Stimulated activated CD4-positive, alpha-beta T cell treated with anti-CD3 and anti-CD28 coated beads, Interleukin-15, amount 100 ng/mL, for 24 hours (primary cell): ENCODE measurements around the gene ANKRD44.

Experiments
- DNase-seq: peaks from one replicate; pipeline ENCODE4 v3.0.0-alpha.2; 2020

Gene ANKRD44

DNA sequence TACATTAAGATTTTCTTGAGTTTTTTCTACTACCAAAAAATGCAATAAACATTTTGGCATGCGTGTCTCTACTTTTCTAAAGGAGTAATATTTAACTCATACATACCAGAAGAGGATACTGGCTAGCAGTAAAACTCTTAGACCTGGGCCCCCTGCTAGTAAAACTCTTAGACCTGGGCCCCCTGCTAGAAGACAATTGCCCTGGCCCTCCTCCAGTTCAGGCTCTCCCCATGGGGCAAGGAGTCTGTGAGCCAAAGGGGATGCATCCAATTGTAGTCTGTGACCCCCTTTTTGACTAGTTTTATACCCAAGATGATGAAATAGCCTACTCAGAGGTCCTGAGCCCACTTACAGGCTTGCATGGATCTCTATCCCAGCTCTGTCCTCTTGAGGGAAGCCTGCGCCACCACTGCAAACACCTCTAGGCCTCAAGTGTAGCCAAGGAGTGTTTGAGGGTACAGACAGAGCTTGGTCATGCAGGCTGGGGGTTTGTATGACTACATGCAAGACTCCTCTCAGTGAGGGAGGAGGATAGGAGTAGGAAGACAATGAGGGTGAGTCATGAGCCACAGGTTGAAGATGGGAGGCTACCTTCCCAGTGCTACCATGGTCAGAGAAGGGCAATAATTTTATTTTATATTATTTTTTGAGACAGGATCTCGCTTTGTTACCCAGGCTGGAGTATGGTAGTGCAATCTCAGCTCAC lies 338.9 kb downstream of the ANKRD44 start:
- DNase-seq, result peak; percentile 14

DNA sequence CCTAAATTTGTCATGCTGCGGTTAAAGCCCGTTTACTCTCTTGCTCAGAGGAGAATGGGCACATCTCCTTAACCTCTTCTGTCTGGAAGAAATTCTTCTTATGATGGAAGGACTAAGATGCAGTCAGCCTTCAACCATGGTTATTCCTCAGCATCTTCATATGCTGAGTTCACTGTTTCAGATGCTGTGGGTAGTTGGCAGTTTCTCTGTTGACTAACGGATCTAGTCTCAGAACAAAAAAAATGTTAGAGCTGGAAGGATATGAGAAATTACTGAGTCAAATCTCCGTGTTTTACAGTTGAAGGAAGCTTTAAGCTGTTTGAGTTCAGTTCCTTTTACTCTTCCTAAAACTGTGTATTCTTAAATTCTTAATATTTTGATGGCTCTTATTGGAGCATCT lies 340.5 kb downstream of the ANKRD44 start:
- no peak for DNase-seq

GRCh38 chr2:196968516-196968915 lies 342.1 kb downstream of the ANKRD44 start:
- no peak for DNase-seq

- no peak for DNase-seq
Measured at GRCh38 chr2:196967775-196968174, 342.8 kb downstream of the ANKRD44 start.

DNA sequence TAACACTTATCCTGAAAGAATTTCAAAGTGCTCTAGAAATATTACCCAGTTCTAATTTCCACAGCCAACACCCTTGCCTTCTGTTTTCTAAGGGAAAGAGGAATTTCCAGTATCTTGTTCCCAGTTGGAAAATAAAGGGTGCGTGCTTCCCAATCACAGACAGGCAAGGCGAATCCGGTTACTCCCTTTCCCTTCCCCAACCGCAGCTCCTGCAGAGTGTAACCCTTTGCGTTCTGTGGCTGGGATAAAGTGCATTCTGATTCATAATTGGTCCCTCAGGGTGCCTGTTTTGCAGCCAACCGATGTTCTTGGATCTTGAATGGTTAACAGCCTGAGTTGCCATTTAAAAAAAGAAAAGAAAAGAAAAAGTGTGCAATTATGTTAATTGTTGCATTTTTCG lies 343.5 kb downstream of the ANKRD44 start:
- DNase-seq, result no peak

- no peak for DNase-seq
Measured at GRCh38 chr2:196966061-196966460, 344.5 kb downstream of the ANKRD44 start.

DNA sequence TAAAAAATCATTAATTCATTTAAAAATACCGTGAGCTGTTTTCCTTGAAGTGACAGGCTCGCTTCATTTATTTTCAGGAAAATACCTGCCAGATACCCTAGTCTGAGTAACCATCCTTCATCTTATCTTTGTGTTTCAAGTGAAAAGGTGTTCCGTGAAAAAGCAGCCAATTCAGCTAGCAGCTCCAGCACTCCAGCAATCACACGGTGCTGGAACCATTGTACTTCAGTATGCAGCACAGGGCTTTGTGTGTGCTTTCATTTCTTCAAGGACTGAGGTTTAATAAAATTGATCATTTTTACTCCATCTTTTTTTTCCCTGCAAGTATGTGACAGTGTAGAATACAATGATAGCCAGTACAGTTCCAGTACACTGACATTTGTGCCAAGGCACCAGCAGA lies 344.9 kb downstream of the ANKRD44 start:
- no peak for DNase-seq

DNA sequence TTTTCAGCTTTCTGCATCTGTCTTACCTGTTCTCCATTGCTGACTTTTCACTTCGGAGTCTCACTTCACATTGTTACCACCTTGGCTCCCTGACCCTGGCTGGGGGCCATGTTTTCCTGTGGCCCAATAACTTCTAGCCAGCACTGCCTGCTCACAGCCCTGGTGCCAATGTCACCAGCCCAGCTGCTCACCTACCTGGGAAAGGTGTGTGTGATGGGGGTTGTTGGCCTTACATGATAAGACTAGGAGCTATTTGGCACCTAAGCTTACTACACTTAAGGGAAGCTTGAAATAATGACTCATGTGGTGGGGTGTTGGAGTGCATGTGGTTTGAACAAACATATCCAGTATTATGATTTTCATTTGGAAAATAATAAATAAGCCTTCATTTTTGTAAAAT lies 346.6 kb downstream of the ANKRD44 start:
- DNase-seq, result no peak

GRCh38 chr2:196963043-196963442 lies 347.5 kb downstream of the ANKRD44 start:
- no peak for DNase-seq

- DNase-seq, result no peak
Measured at GRCh38 chr2:196962325-196962724, 348.3 kb downstream of the ANKRD44 start.

- no peak for DNase-seq
Measured at GRCh38 chr2:196961889-196962288, 348.7 kb downstream of the ANKRD44 start.

DNA sequence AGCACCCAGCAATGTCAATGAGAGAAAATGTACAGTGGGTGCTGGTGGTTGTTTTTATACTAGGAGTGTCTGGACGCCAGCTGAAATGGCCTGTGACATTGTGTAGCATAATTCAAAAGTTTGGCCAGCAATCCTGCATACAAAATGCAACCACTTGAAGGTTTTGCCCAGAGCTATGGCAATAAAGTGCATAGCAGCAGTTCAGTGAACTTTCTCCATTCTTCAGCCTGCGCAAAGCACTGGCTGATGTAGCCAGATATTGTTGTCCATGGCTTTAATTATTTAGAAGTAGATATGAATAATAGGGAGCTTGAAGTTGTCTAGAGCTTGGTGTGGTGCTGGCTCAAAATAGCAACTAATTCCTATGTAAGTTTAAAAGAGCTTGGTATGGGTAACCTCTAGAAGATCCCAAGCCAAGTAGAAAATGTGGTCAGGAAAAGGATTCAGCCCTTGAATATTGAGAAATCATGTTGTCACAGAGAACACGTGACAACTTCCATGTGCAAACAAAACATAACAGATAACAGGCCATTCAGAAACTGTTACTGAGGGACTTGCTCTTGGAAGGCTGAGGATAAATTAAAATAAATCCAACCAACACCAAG lies 350.7 kb downstream of the ANKRD44 start:
- no peak for DNase-seq

DNA sequence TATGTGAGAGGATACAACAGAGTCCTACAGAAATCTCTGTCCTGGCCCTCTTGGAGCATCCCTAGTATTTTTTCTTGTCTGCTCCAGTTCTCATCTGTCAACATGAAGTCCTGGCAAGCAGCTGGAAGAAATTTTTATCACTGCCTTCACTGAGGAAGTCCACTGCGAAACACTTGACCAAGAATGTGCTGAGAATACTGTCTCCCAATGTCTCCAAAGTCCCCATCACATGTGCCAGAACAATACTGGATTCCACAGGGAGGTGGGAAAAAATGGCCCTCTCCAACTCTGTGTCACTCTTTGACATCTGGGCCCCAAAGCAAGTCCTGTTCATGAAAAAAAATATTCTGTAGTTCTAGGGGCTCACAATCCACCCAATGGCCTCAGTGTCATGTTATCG lies 351.3 kb downstream of the ANKRD44 start:
- no peak for DNase-seq

DNA sequence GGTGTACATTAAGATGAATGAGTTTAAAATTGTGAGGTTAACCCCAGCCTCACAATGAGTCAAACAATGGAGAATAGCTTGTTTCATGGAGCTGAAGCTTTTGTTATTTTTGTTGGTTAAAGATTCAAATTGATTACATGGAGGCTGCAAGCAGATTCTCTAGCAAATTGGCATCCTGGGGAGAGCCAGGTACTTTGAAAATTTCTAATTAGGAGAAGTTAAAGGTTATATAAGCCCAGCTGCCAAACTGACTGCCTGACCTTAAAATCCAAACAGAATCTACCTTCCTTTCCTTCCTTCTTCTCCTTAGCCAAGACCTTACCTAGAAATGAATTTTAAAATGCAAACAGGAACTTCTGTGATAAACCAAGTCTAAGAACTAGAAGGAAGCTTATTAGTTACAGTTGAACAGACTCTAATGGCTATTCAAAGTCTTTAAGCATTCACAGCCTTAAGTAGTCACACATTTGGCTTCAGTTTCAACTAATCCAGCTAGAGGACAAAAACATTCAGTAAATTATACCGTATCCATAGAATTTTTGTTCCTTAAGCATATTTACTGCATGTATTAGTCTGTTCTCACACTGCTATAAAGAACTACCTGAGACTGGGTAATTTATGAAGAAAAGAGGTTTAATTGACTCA lies 352.6 kb downstream of the ANKRD44 start:
- DNase-seq, result no peak

- no peak for DNase-seq
Measured at GRCh38 chr2:196957442-196957841, 353.1 kb downstream of the ANKRD44 start.

DNA sequence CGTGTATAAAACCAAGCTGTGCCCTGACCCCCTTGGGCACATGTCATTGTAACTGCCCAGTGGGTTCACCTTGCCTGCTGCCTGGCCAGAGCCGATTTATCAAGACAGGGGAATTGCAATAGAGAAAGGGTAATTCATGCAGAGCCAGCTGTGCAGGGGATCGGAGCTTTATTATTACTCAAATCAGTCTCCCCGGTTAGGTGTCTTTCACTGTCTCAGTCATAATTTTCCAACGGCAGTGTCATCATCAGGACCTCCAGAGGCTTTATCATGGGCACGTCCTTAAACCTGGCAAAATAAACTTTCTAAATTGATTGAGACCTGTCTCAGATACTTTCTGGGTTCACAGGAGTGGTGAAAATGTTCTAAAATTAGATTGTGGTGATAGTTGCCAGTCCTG lies 354.5 kb downstream of the ANKRD44 start:
- DNase-seq, result no peak

GRCh38 chr2:196955036-196955435 lies 355.5 kb downstream of the ANKRD44 start:
- no peak for DNase-seq

DNA sequence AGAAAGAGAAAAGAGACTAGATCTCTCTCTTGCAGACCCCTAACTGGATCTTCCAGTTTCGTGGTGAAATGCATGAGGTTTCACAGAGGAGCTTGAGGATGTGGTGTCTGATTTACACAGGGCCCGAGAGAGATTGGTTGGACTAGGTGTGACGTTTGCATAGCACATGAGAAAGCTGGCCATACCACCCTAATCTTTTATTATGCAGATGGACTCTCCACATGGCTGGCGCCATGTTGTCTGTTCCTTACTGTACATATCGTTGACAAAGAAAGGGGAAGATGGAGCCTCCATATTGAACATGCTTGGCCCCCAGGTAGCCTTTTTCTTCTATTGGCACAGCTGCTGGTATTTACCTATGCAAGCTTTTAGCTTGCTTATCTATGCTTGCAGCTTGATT lies 356.6 kb downstream of the ANKRD44 start:
- DNase-seq, result no peak

DNA sequence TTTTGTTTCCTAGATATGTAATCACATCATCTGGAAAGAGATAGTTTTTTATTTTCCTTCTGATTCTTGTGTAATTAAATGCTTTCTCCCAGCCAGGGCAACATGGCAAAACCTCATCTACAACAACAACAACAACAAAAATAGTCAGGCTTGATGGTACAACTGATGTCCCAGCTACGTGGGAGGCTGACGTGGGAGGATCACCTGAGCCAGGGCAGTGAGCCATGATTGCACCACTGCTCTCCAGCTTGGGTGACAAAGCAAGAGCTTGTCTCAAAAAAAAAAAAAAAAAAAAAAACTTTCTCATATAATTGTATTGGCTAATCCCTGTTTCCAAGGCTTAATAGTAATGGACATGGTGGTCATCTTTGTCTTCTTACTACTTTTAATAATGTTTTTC lies 357.6 kb downstream of the ANKRD44 start:
- no peak for DNase-seq

- no peak for DNase-seq
Measured at GRCh38 chr2:196951973-196952372, 358.6 kb downstream of the ANKRD44 start.

- DNase-seq, result no peak
Measured at GRCh38 chr2:196949116-196949515, 361.5 kb downstream of the ANKRD44 start.

DNA sequence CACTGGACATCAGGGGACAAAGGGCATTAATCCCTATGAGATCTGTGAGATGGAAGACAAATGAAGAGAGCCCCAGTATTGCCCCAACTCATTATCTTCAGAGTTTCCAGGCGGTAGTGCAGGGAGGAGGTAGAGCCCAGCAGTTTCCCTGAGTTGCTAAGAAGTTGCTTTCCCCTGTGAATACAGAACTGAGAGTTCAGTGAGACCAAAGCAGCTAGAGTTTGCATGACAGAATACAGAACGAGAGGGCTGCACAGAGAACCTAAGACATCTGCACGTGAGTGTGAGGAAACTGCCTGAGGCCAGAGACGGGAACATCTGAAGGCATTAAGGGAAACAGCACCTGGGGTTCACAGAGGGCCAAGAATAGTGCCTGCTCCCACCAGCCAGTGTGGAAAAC lies 366.0 kb downstream of the ANKRD44 start:
- no peak for DNase-seq

GRCh38 chr2:196941398-196942078 lies 369.0 kb downstream of the ANKRD44 start:
- DNase-seq, result no peak

DNA sequence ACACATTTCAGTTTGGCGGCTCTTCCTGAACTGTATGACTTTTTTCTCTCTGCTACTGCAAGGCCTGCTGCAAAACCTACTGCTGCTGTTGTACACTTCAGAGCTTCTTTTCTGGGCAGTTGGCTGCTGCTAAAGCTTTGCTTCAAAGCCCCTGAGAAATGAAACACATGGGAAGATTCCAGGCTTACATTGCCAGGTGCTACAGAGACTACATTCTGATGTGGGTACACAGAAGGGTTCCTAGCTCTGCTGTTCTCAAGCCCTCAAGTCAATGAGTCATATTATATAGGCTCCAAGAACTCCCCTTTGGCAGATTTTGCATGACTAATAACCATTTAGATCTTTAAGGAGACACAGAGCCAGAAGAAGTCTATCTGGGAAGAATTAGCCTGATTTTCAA lies 371.2 kb downstream of the ANKRD44 start:
- no peak for DNase-seq
